Posterior vena cava (tissue), 2 donors: Measurements from ENCODE around the gene PPIH. TPM values are rescaled to one million over a fixed set of nuclear protein-coding genes. Genes with fewer than 3 reads are reported as not detected.
"Not testable (repeated sequence)": the region's sequence is repeated elsewhere in the genome, so short reads cannot be mapped to it uniquely, and the experiment has no call there.

Experiments used
- DNase-seq: peaks from one replicate; pipeline ENCODE4 v3.0.0-alpha.2; 2020; ENCODE audit warnings: low spot score
- intact Hi-C, 2 donors: fragments of 100-400 bp; cut with DNase I; formaldehyde crosslinking; loops; one replicate each; pipeline versions ENCODE4 v1.14.1 to v1.14.2; 2022 to 2023
- long read RNA-seq, 2 donors: library from polyadenylated mRNA; unstranded; transcript quantifications; one replicate each; pipeline ENCODE4 v2.0.0, GENCODE V29; 2020 to 2021
- total RNA-seq, 2 donors: library from RNA; stranded (reverse); fragmentation: NEBNext Ultra II Directional; extraction: Animal tissue kit (Norgen Biotek cat#: 25700); gene quantifications; one replicate each; pipeline ENCODE4 v1.2.1, GENCODE V29; 2021
- donor health status: DM: yes; HTN: yes; CAD: no.
- donor health status: DM: yes; HTN: yes; CAD: no.

Gene PPIH
- total RNA-seq: 10 to 100 TPM; 13.2 to 21.7 TPM
- long read RNA-seq, donor 1: 0 reads
- long read RNA-seq, donor 2, transcript PPIH-201 (10 exons, 752 nt): major isoform, 6 of 12 reads
- long read RNA-seq, donor 2, partial matches to known transcripts: 2 of 12 reads
- long read RNA-seq, donor 2, other reads (novel, unspliced or antisense): 4 of 12 reads

DNA sequence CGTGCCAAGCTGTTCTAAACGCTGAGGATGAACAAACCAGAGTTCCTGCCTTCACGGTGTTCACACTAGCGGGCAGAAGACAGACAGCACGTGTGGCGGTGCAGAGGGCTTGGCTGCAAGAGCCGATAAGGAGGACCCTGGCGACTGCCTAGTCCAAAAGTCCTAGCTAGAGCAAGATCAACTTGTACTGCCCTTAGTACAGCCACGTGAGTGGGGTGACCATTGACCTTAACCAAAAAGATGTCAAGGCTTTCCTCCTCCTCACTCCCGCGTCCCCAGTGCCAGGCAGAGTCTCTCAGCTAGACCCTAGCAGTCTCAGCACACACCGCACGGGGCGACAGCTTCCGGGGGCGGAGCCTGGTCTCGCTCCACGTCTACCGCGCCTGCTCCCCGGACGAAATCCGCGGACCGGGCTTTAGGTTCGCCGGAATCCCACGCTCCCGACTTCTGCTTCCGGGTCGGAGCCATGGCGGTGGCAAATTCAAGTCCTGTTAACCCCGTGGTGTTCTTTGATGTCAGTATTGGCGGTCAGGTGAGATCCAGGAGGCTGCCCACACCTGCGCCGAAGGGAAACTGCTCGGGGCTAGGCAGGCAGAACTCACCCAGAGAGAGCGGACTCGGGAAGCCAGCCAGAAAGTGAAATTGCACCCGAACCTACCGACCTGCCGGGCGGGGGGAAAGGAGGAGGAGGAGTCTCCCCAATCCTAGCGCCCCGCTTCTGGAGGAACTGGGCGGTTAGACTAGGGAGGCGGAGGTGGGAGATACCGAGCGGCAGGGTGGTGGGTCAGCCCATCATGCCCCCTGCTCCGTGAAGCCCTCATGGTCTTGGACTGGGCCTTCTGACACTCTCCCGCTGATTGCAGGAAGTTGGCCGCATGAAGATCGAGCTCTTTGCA, at the start of gene PPIH:
PPIH (plus strand) TSS at position 443 of the 896 bp plus-strand sequence; CDS start at position 467, 24 bp downstream.
- DNase-seq: peak; percentile 98
- intact Hi-C loops: no loop called here

DNA sequence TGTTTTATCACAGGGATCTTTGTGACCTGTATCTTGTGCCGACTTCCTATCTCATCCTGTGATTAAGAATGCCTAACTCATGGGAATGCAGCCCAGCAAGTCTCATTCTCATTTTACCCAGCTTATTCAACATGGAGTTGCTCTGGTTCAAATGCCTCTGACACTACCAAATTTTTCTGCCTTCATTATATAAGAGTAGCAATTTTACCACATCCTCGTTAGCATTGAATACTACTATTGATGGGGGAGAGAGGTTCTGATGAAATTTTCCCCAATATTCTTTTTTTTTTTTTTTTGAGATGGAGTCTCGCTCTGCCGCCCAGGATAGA, 44.5 kb upstream of the PPIH start:
- no peak for DNase-seq
- intact Hi-C loops: no loop called here

GRCh38 chr1:42618866-42619265, 39.4 kb upstream of the PPIH start:
- no peak for DNase-seq
- intact Hi-C loops: no loop called here

- intact Hi-C loops: no loop called here
Observed at GRCh38 chr1:42620307-42620706, 37.9 kb upstream of the PPIH start.

DNA sequence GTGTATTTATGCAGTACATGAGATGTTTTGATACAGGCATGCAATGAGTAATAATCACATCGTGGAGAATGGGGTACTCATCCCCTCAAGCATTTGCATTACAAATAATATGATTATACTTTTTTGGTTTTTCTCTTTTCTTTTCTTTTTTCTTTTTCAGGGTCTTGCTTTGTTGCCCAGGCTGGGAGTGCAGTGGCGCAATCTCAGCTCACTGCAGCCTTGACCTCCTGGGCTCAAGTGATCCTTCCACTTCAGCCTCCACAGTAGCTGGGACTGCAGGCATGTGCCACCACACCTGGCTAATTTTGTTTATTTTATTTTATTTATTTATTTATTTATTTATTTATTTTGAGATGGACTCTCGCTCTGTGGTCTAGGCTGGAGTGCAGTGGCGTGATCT, 37.0 kb upstream of the PPIH start:
- intact Hi-C loops, DNase-seq: not testable (repeated sequence)

More at GRCh38 chr1:42620307-42620706, 37.9 kb upstream of the PPIH start:
- no peak for DNase-seq

GRCh38 chr1:42627205-42627604, 31.0 kb upstream of the PPIH start:
- DNase-seq, intact Hi-C loops: not testable (repeated sequence)

DNA sequence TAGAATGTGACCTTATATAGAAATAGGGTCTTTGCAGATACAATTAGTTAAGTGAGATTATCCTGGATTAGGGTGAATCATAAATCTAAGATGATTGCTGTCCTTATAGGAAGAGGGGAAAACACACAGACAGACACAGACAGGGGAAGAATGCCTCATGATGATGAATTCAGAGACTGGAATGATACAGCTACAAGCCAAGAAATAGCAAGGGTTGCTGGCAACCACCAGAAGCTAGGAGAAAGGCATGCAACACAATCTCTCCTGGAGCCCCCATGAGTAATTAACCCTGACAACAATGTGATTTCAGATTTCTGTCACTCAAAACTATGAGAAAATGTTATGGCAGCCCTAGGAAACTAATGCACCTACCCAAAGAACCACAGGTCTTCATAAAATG, 19.1 kb upstream of the PPIH start:
- intact Hi-C loops: no loop called here
- no peak for DNase-seq

- intact Hi-C loops: no loop called here
- no peak for DNase-seq
Observed at GRCh38 chr1:42646056-42646455, 12.2 kb upstream of the PPIH start.

DNA sequence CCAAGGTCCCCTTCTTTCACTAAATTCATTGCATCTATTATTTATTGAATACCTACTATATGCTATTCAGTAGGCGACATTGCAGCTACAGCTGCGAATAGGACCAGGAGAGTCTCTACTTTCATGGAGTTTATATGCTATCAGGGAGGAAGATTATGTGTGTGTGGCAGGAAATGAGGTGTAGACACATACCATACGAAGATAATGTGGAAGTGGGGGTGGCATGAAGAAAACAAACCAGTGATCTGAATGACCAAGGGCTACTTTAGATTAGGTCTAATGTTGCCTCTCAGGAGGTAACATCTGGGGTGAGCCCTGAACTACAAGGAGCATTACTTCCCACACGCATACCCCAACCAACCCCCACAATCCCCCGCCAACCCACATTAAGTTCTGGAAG, 1.0 kb upstream of the PPIH start:
- DNase-seq: no peak
- intact Hi-C loops: no loop called here

DNA sequence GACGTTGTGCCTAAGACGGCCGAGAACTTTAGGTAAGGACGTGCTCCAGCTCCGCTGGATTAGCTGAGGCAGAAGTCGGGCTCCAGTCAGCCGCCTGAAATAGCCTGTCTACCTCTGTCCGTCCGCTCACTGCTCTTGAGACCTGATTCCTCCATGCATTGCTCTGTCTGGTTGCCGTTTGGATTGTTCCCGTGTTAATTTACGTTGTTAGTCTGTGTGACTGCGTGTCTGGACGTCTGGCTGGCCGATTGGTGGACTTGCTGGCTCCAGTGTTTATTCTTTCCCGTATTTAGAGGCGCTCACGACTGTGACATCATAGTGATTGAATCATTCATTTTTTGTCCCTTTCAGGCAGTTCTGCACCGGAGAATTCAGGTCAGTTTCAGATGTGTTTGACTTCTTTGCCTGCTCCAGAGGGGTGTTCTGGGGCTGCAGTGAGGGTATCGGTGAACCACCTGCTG, 684 bp downstream of the PPIH start:
- intact Hi-C loops: no loop called here
- DNase-seq: no peak

DNA sequence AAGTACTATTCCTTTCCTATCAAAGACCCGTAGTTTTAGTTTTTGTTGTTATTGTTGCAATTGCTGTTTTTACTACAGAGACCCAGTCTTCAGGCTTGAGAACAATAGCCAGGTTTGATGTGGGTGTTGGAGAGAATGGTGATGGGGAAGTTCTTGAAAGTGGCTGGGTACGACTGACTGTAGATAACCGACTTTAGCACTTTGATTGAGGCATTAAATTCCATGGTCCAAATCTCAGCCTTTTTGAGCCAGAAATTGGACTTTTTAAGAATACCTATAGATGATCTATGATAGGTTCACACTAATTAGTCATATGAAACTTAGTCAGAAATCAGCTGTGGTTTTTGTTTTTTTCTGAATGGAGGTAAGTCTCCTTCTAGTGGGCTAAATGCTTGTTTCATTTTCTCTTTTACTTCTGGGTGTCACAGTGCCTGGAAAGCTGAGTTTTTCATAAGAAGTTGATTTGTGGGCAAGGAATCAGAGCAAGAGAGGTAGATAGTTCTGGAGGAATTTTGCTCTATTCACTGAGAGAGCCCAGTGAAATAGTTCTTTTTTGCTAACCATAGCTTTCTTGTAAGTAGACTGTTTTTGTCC, 2.8 kb downstream of the PPIH start:
- intact Hi-C loops: no loop called here
- no peak for DNase-seq

DNA sequence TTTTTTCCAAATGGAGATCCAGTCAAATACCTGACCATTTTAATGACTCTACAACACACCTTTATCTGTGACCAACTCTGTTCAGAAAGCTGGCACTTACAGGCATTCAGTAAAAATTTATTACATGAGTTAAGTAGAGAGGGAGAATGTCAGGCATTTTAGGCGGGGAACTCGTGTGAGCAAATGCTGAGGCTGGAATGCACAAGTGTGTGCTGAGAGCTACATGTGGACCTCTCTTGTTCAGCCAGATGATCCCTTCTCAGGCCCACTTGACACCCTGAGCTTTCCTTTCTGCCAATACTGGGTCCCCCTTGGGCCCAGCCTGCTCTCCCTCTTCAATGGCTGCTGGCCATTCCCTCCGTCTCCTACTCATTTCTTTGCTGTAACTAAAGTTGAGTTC, 11.7 kb downstream of the PPIH start:
- DNase-seq: no peak
- intact Hi-C loops: no loop called here

- intact Hi-C loops: no loop called here
- no peak for DNase-seq
Observed at GRCh38 chr1:42670425-42670824, 12.2 kb downstream of the PPIH start.

- no peak for DNase-seq
- intact Hi-C loops: no loop called here
Observed at GRCh38 chr1:42674214-42674613, 16.0 kb downstream of the PPIH start.

DNA sequence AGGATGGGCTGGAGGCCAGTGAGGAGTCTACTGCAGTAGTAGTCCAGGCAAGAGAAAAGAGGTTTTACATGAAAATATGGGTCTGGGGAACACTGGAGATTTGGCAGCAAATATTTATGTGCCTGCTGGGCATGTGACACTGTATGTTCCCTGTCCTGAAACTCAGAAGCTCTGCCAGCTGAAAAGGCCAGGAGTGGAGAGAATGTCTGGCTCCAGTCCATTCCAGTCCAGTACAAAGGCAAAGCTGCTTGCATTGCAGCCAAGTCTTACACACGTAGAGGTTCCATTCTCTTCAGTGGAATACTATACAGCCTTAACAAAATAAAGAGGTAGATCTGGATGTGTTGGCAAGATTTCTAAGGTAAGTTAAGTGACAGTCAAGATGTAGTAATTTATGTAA, 16.5 kb downstream of the PPIH start:
- no peak for DNase-seq
- intact Hi-C loops: no loop called here

- intact Hi-C loops: no loop called here
- no peak for DNase-seq
Observed at GRCh38 chr1:42675467-42675866, 17.2 kb downstream of the PPIH start.

GRCh38 chr1:42676534-42677087, 18.4 kb downstream of the PPIH start:
- no peak for DNase-seq
- intact Hi-C loops: no loop called here

DNA sequence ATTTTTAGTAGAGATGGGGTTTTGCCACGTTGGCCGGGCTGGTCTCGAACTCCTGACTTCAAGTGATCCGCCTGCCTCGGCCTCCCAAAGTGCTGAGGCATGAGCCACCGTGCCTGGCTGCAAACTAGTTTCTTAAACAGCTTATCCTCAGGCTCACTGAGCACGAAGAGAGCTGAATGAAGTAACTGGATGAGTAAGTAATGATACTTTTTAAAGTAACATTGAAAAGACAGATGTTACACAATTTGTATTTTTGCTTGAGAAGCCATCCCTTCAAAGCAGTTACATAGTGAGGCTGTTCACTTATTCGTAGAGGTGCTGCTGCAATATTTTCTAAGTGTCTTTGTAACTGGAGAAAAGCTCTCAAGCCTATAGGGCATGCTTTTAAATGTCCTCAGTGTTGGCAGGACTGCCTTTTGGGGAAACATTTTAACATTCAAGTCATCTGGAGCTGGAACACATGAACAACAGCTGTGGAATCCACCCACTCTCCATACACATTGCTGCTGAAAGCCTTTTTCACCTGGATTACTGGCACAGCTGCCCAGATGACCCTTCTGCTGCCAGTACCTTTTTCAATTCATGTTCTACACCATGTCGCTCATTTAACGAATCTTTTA, 21.3 kb downstream of the PPIH start:
- intact Hi-C loops: no loop called here
- no peak for DNase-seq

GRCh38 chr1:42680055-42680454, 21.8 kb downstream of the PPIH start:
- intact Hi-C loops: no loop called here
- DNase-seq: no peak
